Measurements from ENCODE around the gene TEP1. TPM values are rescaled to one million over a fixed set of nuclear protein-coding genes. Genes with fewer than 3 reads are reported as not detected.

The TEP1 gene
- total and polyA plus RNA-seq, 10 of the 15 experiments (the other 5 are each of a cell fraction or from before 2014, with no cell fraction given): 3.3 to 29.7 (median 16.8) TPM

GRCh38 chr14:20382526-20382925 lies 30.8 kb downstream of the TEP1 start:
- ChIA-PET POLR2A (interaction anchor here (0.9 kb wide), 1 partner anchor 22 kb away, joined by 5 read pairs; no protein-coding TSS in a partner anchor), RAD21 (ENCODE audit: unreplicated experiment) (no interaction called here), SMC1A (ENCODE audit: uncharacterized antibody, unreplicated experiment) (interaction anchor here (3.3 kb wide), 1 partner anchor 55 kb away, joined by 7 read pairs; no protein-coding TSS in a partner anchor), CTCF (interaction anchor here (0.7 kb wide), 1 partner anchor 54 kb away, joined by 3 read pairs; no protein-coding TSS in a partner anchor)
- no peak for FAIRE-seq
- H3K9me3 ChIP-seq (replicated peaks; ENCODE audit: control insufficient read depth, insufficient read depth, low read length): no peaks in the 10 kb centered on the region
- in situ Hi-C loops (cut with MboI): no loop called here
- TF ChIP-seq EZH2 (IDR thresholded peaks at IDR 0.05; ENCODE audit: borderline replicate concordance, control insufficient read depth, low read depth, low read length): no peak
- TF ChIP-seq SMAD1 (IDR thresholded peaks at IDR 0.05; ENCODE audit: low read depth, partially characterized antibody): no peak
- TF ChIP-seq IRF4 (IDR thresholded peaks at IDR 0.05; ENCODE audit: low read depth, low read length): no peak
- TF ChIP-seq NFYA (IDR thresholded peaks at IDR 0.05; ENCODE audit: borderline replicate concordance, low read depth, low read length): no peak
- TF ChIP-seq IRF3 (IDR thresholded peaks at IDR 0.05): no peak
- no peak for TF ChIP-seq FOXM1 (IDR thresholded peaks at IDR 0.05; ENCODE audit: low read depth, low read length)
- no peak for TF ChIP-seq TAF1 (IDR thresholded peaks at IDR 0.05; ENCODE audit: borderline replicate concordance, low read depth, low read length)
- TF ChIP-seq RBBP5 (conservative IDR thresholded peaks at IDR 0.05): no peak
- no peak for TF ChIP-seq E2F8 (IDR thresholded peaks at IDR 0.05; ENCODE audit: low read depth, partially characterized antibody)
- TF ChIP-seq ESRRA (IDR thresholded peaks at IDR 0.05; ENCODE audit: low read length): no peak
- no peak for TF ChIP-seq BRCA1 (IDR thresholded peaks at IDR 0.05; ENCODE audit: low read depth, low read length)
- TF ChIP-seq EGR1 (IDR thresholded peaks at IDR 0.05; ENCODE audit: borderline replicate concordance in 1 of 2, low read depth in 2 of 2, low read length in 2 of 2): no peak
- no peak for TF ChIP-seq E4F1 (IDR thresholded peaks at IDR 0.05; ENCODE audit: borderline replicate concordance, partially characterized antibody)
- H2AFZ ChIP-seq (ENCODE audit: control insufficient read depth, low read depth, low read length): no peak overlapping the region
- H3K27me3 ChIP-seq (replicated peaks in 1 of 2; ENCODE audit: control insufficient read depth in 2 of 2, insufficient read depth in 2 of 2, low read length in 1 of 2): no peaks in the 10 kb centered on the region
- 90% methylated on average over 12 of the region's 12 CpGs for WGBS (ENCODE audit: insufficient coverage, insufficient replicate concordance, low lambda C conversion rate, missing lambda C conversion rate)
- no peaks in the 10 kb centered on the region for H4K20me1 ChIP-seq (ENCODE audit: control insufficient read depth, insufficient read depth)
- H3K4me2 ChIP-seq (ENCODE audit: control insufficient read depth, insufficient read depth): no peak overlapping the region
- no peaks in the 10 kb centered on the region for H3K4me1 ChIP-seq (ENCODE audit: control insufficient read depth, insufficient read depth, low read length)
- BruUV-seq (replicated peaks): no TSS peak
- H3K36me3 ChIP-seq (ENCODE audit: control insufficient read depth in 2 of 2, insufficient read depth in 2 of 2, low read length in 1 of 2): peaks cover 35 to 47% of the 10 kb centered on the region in 2 experiments
- intact Hi-C loops (cut with micrococcal nuclease; ENCODE audit: unreplicated experiment): no loop called here
- H3K4me3 ChIP-seq: no peak overlapping the region
- H3K9ac ChIP-seq (ENCODE audit: control insufficient read depth, insufficient read depth, low read length): no peak overlapping the region
- no peak for ATAC-seq
- no peak overlapping the region for H3K27ac ChIP-seq (ENCODE audit: control insufficient read depth, insufficient read depth)
- no peaks in the 10 kb centered on the region for H3K79me2 ChIP-seq (ENCODE audit: control insufficient read depth, insufficient read depth, low read length)
- no peak for DNase-seq (ENCODE audit: low read depth, low spot score)
